Dermis blood vessel endothelial cell (primary cell): Measurements from ENCODE around the gene CDC20. TPM values are rescaled to one million over a fixed set of nuclear protein-coding genes. Genes with fewer than 3 reads are reported as not detected.

Source experiments
- DNase-seq: peaks from one replicate; pipeline ENCODE4 v3.0.0; 2010
- total RNA-seq: library from RNA; depleted of rRNA; stranded (reverse); fragments of >200 nt; gene quantifications from 2 replicates; pipeline ENCODE4 v1.2.3, GENCODE V29; 2014

Gene CDC20
- total RNA-seq, 1 donor from 2014 or later, result 22.1 TPM

GRCh38 chr1:43329995-43330751, 28.6 kb upstream of the CDC20 start:
- peak; percentile 85 for DNase-seq

GRCh38 chr1:43331688-43332087, 27.1 kb upstream of the CDC20 start:
- no peak for DNase-seq

- DNase-seq, result no peak
Observed at GRCh38 chr1:43334453-43335205, 24.2 kb upstream of the CDC20 start.

GRCh38 chr1:43337588-43337987, 21.2 kb upstream of the CDC20 start, which contains the start of gene MPL:
Gene MPL (plus strand): TSS chr1:43337818. CDS start chr1:43337849, 31 bp downstream.
- DNase-seq, result no peak

GRCh38 chr1:43338001-43338400, 20.8 kb upstream of the CDC20 start:
- no peak for DNase-seq

- DNase-seq, result no peak
Observed at GRCh38 chr1:43339584-43340232, 19.1 kb upstream of the CDC20 start.

- no peak for DNase-seq
Observed at GRCh38 chr1:43340559-43340958, 18.2 kb upstream of the CDC20 start.

GRCh38 chr1:43344267-43344850, 14.4 kb upstream of the CDC20 start:
- no peak for DNase-seq

GRCh38 chr1:43345120-43345519, 13.7 kb upstream of the CDC20 start:
- DNase-seq, result no peak

- no peak for DNase-seq
Observed at GRCh38 chr1:43346636-43347035, 12.1 kb upstream of the CDC20 start.

GRCh38 chr1:43348343-43348808, 10.4 kb upstream of the CDC20 start:
- DNase-seq, result peak; percentile 32

- DNase-seq, result peak; percentile 72
Observed at GRCh38 chr1:43348809-43349593, 9.8 kb upstream of the CDC20 start.

GRCh38 chr1:43349594-43350306, 9.0 kb upstream of the CDC20 start:
- DNase-seq, result no peak

- no peak for DNase-seq
Observed at GRCh38 chr1:43350976-43351375, 7.8 kb upstream of the CDC20 start.

GRCh38 chr1:43351421-43352350, 7.1 kb upstream of the CDC20 start:
- DNase-seq, result no peak

- no peak for DNase-seq
Observed at GRCh38 chr1:43352351-43352705, 6.5 kb upstream of the CDC20 start.

GRCh38 chr1:43352881-43353280, 5.9 kb upstream of the CDC20 start:
- DNase-seq, result no peak

- DNase-seq, result no peak
Observed at GRCh38 chr1:43354471-43354870, 4.3 kb upstream of the CDC20 start.

GRCh38 chr1:43354936-43355335, 3.8 kb upstream of the CDC20 start:
- no peak for DNase-seq

- no peak for DNase-seq
Observed at GRCh38 chr1:43357251-43357650, 1.5 kb upstream of the CDC20 start.
